Trophoblast cell (in vitro differentiated cells and primary cell): ENCODE results near the gene CCDC158.

ENCODE experiments used
- DNase-seq, 2 donors: peaks; one replicate each; pipeline ENCODE4 v3.0.0-alpha.2; 2016
- H2AFZ ChIP-seq: 2 replicates; pipeline ENCODE4 v1.6.1; 2013; ENCODE audit warnings: low read length, moderate library complexity, mild to moderate bottlenecking; ENCODE audit not compliant: insufficient read depth, poor library complexity
- H2AK5ac ChIP-seq: 2 replicates; pipeline ENCODE4 v1.6.1; 2013; ENCODE audit warnings: mild to moderate bottlenecking, low read length
- H2BK120ac ChIP-seq: 2 replicates; pipeline ENCODE4 v1.6.1; 2013; ENCODE audit warnings: low read length, mild to moderate bottlenecking, moderate library complexity; ENCODE audit not compliant: insufficient read depth, poor library complexity
- H2BK12ac ChIP-seq: 2 replicates; pipeline ENCODE4 v1.6.1; 2013; ENCODE audit warnings: mild to moderate bottlenecking, low read length, moderate library complexity
- H2BK5ac ChIP-seq: 2 replicates; pipeline ENCODE4 v1.6.1; 2013; ENCODE audit warnings: low read length, low read depth, moderate library complexity, mild to moderate bottlenecking; ENCODE audit not compliant: poor library complexity
- H3K14ac ChIP-seq: 2 replicates; pipeline ENCODE4 v1.6.1; 2013; ENCODE audit warnings: mild to moderate bottlenecking, low read length
- H3K18ac ChIP-seq: 2 replicates; pipeline ENCODE4 v1.6.1; 2013; ENCODE audit warnings: mild to moderate bottlenecking, low read length
- H3K23ac ChIP-seq: 2 replicates; pipeline ENCODE4 v1.6.1; 2013; ENCODE audit warnings: low read length
- H3K27ac ChIP-seq: 2 replicates; pipeline ENCODE4 v1.5.1; 2013; ENCODE audit warnings: low read depth, mild to moderate bottlenecking, inconsistent platforms, low read length, moderate library complexity
- H3K27me3 ChIP-seq: 2 replicates; pipeline ENCODE4 v1.6.1; 2013; ENCODE audit warnings: inconsistent platforms, mild to moderate bottlenecking, low read length, moderate library complexity; ENCODE audit not compliant: insufficient read depth
- H3K36me3 ChIP-seq, 2 experiments: 1 replicate in 1 of 2; 2 replicates in 1 of 2; pipeline ENCODE4 v1.6.1; 2013; ENCODE audit warnings: low read length in 2 of 2, mild to moderate bottlenecking in 2 of 2, moderate library complexity in 1 of 2; ENCODE audit not compliant: insufficient read depth in 2 of 2, control insufficient read depth in 1 of 2
- H3K4ac ChIP-seq: 2 replicates; pipeline ENCODE4 v1.6.1; 2013; ENCODE audit warnings: low read depth, mild to moderate bottlenecking, low read length, moderate library complexity
- H3K4me1 ChIP-seq, 2 experiments: 1 replicate in 1 of 2; 2 replicates in 1 of 2; pipeline ENCODE4 v1.6.1; 2013; ENCODE audit warnings: low read length in 2 of 2, mild to moderate bottlenecking in 2 of 2, moderate library complexity in 1 of 2; ENCODE audit not compliant: insufficient read depth in 2 of 2, control insufficient read depth in 1 of 2
- H3K4me2 ChIP-seq: 2 replicates; pipeline ENCODE4 v1.6.1; 2013; ENCODE audit warnings: inconsistent platforms, mild to moderate bottlenecking, low read length, moderate library complexity
- H3K4me3 ChIP-seq: 2 replicates; pipeline ENCODE4 v1.5.1; 2013; ENCODE audit warnings: mild to moderate bottlenecking, low read depth, low read length, inconsistent platforms
- H3K79me1 ChIP-seq: one replicate; pipeline ENCODE4 v1.6.1; 2013; ENCODE audit warnings: low read length
- H3K79me2 ChIP-seq: 2 replicates; pipeline ENCODE4 v1.6.1; 2013; ENCODE audit warnings: low read length, mild to moderate bottlenecking; ENCODE audit not compliant: control insufficient read depth, insufficient read depth, poor library complexity
- H3K9ac ChIP-seq: 2 replicates; pipeline ENCODE4 v1.6.1; 2013; ENCODE audit warnings: mild to moderate bottlenecking, low read length
- H3K9me3 ChIP-seq: 2 replicates; pipeline ENCODE4 v1.6.1; 2013; ENCODE audit warnings: low read depth, mild to moderate bottlenecking, control low read depth, inconsistent platforms, low read length; ENCODE audit not compliant: insufficient read depth
- H4K12ac ChIP-seq: 2 replicates; pipeline ENCODE4 v1.6.1; 2013; ENCODE audit warnings: low read depth, mild to moderate bottlenecking, low read length, moderate library complexity
- H4K8ac ChIP-seq: 2 replicates; pipeline ENCODE4 v1.6.1; 2013; ENCODE audit warnings: low read depth, mild to moderate bottlenecking, low read length, moderate library complexity
- H4K91ac ChIP-seq: one replicate; pipeline ENCODE4 v1.6.1; 2013; ENCODE audit warnings: low read depth, mild to moderate bottlenecking, low read length, moderate library complexity
- WGBS: extraction: QIAGEN DNeasy Blood & Tissue Kit; methylation state at CpG from one replicate; pipeline ENCODE4 v1.1.7; 2013; ENCODE audit warnings: missing lambda C conversion rate; ENCODE audit not compliant: insufficient read length, insufficient coverage; ENCODE audit errors: extremely low coverage; 5-methylcytosine and 5-hydroxymethylcytosine counted together

CCDC158 gene

GRCh38 chr4:76270244-76271175 is 150.4 kb downstream of the CCDC158 start:
- Histone ChIP-seq H2AFZ (no peak overlapping the region), H3K9ac (no peak overlapping the region), H3K27me3 (no peaks in the 10 kb centered on the region), H3K4me1 (no peaks in the 10 kb centered on the region), H4K8ac (no peak overlapping the region), H3K79me1 (no peaks in the 10 kb centered on the region), H3K27ac (no peak overlapping the region), H3K9me3 (no peaks in the 10 kb centered on the region), H3K18ac (no peak overlapping the region), H3K4me2 (no peak overlapping the region), H3K23ac (no peak overlapping the region), H4K91ac (no peak overlapping the region), H2BK5ac (no peak overlapping the region), H3K4me3 (no peak overlapping the region), H2BK120ac (no peak overlapping the region), H2BK12ac (no peak overlapping the region), H3K36me3 (no peaks in the 10 kb centered on the region), H2AK5ac (no peak overlapping the region), H3K4ac (no peak overlapping the region), H4K12ac (no peak overlapping the region), H3K14ac (no peak overlapping the region), H3K79me2 (no peaks in the 10 kb centered on the region)
- WGBS, result no CpG with 5 or more reads among the region's 11 CpGs
- no peak for DNase-seq

- Histone ChIP-seq H3K79me2 (no peaks in the 10 kb centered on the region), H2BK12ac (no peak overlapping the region), H3K18ac (no peak overlapping the region), H3K27me3 (no peaks in the 10 kb centered on the region), H3K36me3 (no peaks in the 10 kb centered on the region), H2AFZ (no peak overlapping the region), H4K8ac (no peak overlapping the region), H3K4ac (no peak overlapping the region), H3K4me2 (no peak overlapping the region), H3K4me1 (no peaks in the 10 kb centered on the region), H2BK120ac (no peak overlapping the region), H3K27ac (no peak overlapping the region), H3K9me3 (no peaks in the 10 kb centered on the region), H2BK5ac (no peak overlapping the region), H4K12ac (no peak overlapping the region), H4K91ac (no peak overlapping the region), H3K14ac (no peak overlapping the region), H3K79me1 (no peaks in the 10 kb centered on the region), H3K4me3 (no peak overlapping the region), H2AK5ac (no peak overlapping the region), H3K9ac (no peak overlapping the region), H3K23ac (no peak overlapping the region)
- no peak for DNase-seq
- 100% methylated on average over 3 of the region's 6 CpGs for WGBS
These were observed 153.1 kb downstream of the CCDC158 start for GRCh38 chr4:76267811-76268210.

GRCh38 chr4:76266627-76267026 is 154.3 kb downstream of the CCDC158 start:
- no peak overlapping the region for H4K91ac ChIP-seq
- no peak overlapping the region for H3K4ac ChIP-seq
- H3K27me3 ChIP-seq, result no peaks in the 10 kb centered on the region
- no peaks in the 10 kb centered on the region for H3K79me1 ChIP-seq
- H2AFZ ChIP-seq, result no peak overlapping the region
- no peaks in the 10 kb centered on the region for H3K4me1 ChIP-seq
- H4K8ac ChIP-seq, result no peak overlapping the region
- no peak overlapping the region for H2BK120ac ChIP-seq
- H3K27ac ChIP-seq, result no peak overlapping the region
- H3K36me3 ChIP-seq, result no peaks in the 10 kb centered on the region
- H3K4me3 ChIP-seq, result no peak overlapping the region
- no peaks in the 10 kb centered on the region for H3K9me3 ChIP-seq
- H3K14ac ChIP-seq, result no peak overlapping the region
- WGBS, result no CpG with 5 or more reads among the region's 3 CpGs
- H2BK5ac ChIP-seq, result no peak overlapping the region
- no peak overlapping the region for H3K4me2 ChIP-seq
- H2AK5ac ChIP-seq, result no peak overlapping the region
- no peak overlapping the region for H3K18ac ChIP-seq
- no peak overlapping the region for H3K9ac ChIP-seq
- no peak overlapping the region for H3K23ac ChIP-seq
- DNase-seq, result no peak
- no peak overlapping the region for H4K12ac ChIP-seq
- no peaks in the 10 kb centered on the region for H3K79me2 ChIP-seq
- no peak overlapping the region for H2BK12ac ChIP-seq

GRCh38 chr4:76265631-76266218 is 155.2 kb downstream of the CCDC158 start:
- Histone ChIP-seq H3K23ac (no peak overlapping the region), H4K8ac (no peak overlapping the region), H2AK5ac (no peak overlapping the region), H3K9me3 (no peaks in the 10 kb centered on the region), H3K4me2 (no peak overlapping the region), H3K4me3 (no peak overlapping the region), H3K27me3 (no peaks in the 10 kb centered on the region), H4K91ac (no peak overlapping the region), H4K12ac (no peak overlapping the region), H3K36me3 (no peaks in the 10 kb centered on the region), H2BK120ac (no peak overlapping the region), H2BK12ac (no peak overlapping the region), H3K14ac (no peak overlapping the region), H3K27ac (no peak overlapping the region), H3K4ac (no peak overlapping the region), H3K9ac (no peak overlapping the region), H2BK5ac (no peak overlapping the region), H3K79me2 (no peaks in the 10 kb centered on the region), H2AFZ (no peak overlapping the region), H3K18ac (no peak overlapping the region), H3K79me1 (no peaks in the 10 kb centered on the region), H3K4me1 (no peaks in the 10 kb centered on the region)
- no CpG with 5 or more reads among the region's 6 CpGs for WGBS
- DNase-seq, result no peak
